CD4-positive, alpha-beta T cell (primary cell): ENCODE data around the gene CRIP1. TPM values are rescaled to one million over a fixed set of nuclear protein-coding genes. Genes with fewer than 3 reads are reported as not detected.

Experiments
- ATAC-seq: fragments of 200-7000 bp; cut with Tn5 transposase; one replicate; pipeline ENCODE4 v1.10.0; 2022; ENCODE audit warnings: mild to moderate bottlenecking; ENCODE audit not compliant: poor library complexity
- CTCF ChIA-PET: fragments of 350-600 bp; sonication (Branson Sonifier 250); formaldehyde crosslinking; loops from one replicate; lab custom pipeline; 2021; ENCODE audit warnings: antibody characterized with exemption, inconsistent platforms; lab: Charles Lee
- POLR2A ChIA-PET: fragments of 350-600 bp; sonication (Branson Sonifier 250); formaldehyde crosslinking; loops from one replicate; lab custom pipeline; 2021; ENCODE audit warnings: antibody characterized with exemption, inconsistent platforms; lab: Charles Lee
- DNase-seq, 14 experiments: peaks; one replicate each; pipeline ENCODE4 v3.0.0-alpha.2; 2013 to 2020; ENCODE audit warnings: mixed read lengths in 2 of 14
- H3K27ac ChIP-seq, 2 donors: one replicate each; pipeline versions ENCODE4 v1.5.1 to v1.7.0; 2013; ENCODE audit warnings: low read length in 2 of 2, low read depth in 1 of 2, mild to moderate bottlenecking in 1 of 2
- H3K27me3 ChIP-seq, 2 experiments: 1 replicate in 1 of 2; 2 replicates in 1 of 2; pipeline versions ENCODE4 v1.6.1 to v1.7.0; 2013; ENCODE audit warnings: low read length in 2 of 2, control low read depth in 1 of 2, mild to moderate bottlenecking in 1 of 2, moderate library complexity in 1 of 2; ENCODE audit not compliant: insufficient read depth in 2 of 2, control insufficient read depth in 1 of 2
- H3K36me3 ChIP-seq: one replicate; pipeline ENCODE4 v1.6.1; 2013; ENCODE audit warnings: low read length, control low read depth; ENCODE audit not compliant: insufficient read depth
- H3K4me1 ChIP-seq: one replicate; pipeline ENCODE4 v1.6.1; 2013; ENCODE audit warnings: low read length, control low read depth; ENCODE audit not compliant: insufficient read depth
- H3K4me3 ChIP-seq: one replicate; pipeline ENCODE4 v1.5.1; 2013; ENCODE audit warnings: mild to moderate bottlenecking, low read length, moderate library complexity
- H3K9me3 ChIP-seq, 2 experiments: 1 replicate in 1 of 2; 2 replicates in 1 of 2; pipeline versions ENCODE4 v1.6.1 to v1.7.0; 2013; ENCODE audit warnings: low read length in 2 of 2, mild to moderate bottlenecking in 2 of 2, control low read depth in 1 of 2, moderate library complexity in 1 of 2; ENCODE audit not compliant: control insufficient read depth in 1 of 2, insufficient read depth in 1 of 2
- H3K27ac Mint-ChIP-seq: one replicate; pipeline ENCODE4 v1.8.0; 2020; ENCODE audit warnings: mixed read lengths
- H3K27me3 Mint-ChIP-seq: one replicate; pipeline ENCODE4 v1.8.0; 2021; ENCODE audit warnings: mixed read lengths
- H3K36me3 Mint-ChIP-seq: one replicate; pipeline ENCODE4 v1.8.0; 2021; ENCODE audit warnings: low read depth, mixed read lengths
- H3K4me1 Mint-ChIP-seq: one replicate; pipeline ENCODE4 v1.8.0; 2021; ENCODE audit warnings: low read depth, mixed read lengths
- H3K4me3 Mint-ChIP-seq: one replicate; pipeline ENCODE4 v1.8.0; 2020; ENCODE audit warnings: mild to moderate bottlenecking, mixed read lengths
- H3K9me3 Mint-ChIP-seq: one replicate; pipeline ENCODE4 v1.8.0; 2020; ENCODE audit warnings: mixed read lengths
- intact Hi-C, 2 experiments: fragments of 100-400 bp; cut with DNase I in 1 of 2; cut with micrococcal nuclease in 1 of 2; formaldehyde crosslinking; loops; one replicate each; pipeline versions ENCODE4 v1.15.1 to v1.9.0; 2023 to 2025; cut with DNase I, micrococcal nuclease
- total RNA-seq, 174 experiments: library from RNA in 2 of 174; stranded (reverse) in 2 of 174; gene quantifications; one replicate each; pipeline ENCODE4 v1.2.3 and lab custom pipeline; 2021 to 2026
- TF ChIP-seq, protein P1 (sequence below): fragments of 200-600 bp; IDR thresholded peaks from one replicate; pipeline ENCODE4 v1.8.0; 2022; ENCODE audit warnings: antibody characterized with exemption, mild to moderate bottlenecking

The CRIP1 gene
- total RNA-seq, 2 experiments from 2014 or later = 250 to 258 TPM

DNA sequence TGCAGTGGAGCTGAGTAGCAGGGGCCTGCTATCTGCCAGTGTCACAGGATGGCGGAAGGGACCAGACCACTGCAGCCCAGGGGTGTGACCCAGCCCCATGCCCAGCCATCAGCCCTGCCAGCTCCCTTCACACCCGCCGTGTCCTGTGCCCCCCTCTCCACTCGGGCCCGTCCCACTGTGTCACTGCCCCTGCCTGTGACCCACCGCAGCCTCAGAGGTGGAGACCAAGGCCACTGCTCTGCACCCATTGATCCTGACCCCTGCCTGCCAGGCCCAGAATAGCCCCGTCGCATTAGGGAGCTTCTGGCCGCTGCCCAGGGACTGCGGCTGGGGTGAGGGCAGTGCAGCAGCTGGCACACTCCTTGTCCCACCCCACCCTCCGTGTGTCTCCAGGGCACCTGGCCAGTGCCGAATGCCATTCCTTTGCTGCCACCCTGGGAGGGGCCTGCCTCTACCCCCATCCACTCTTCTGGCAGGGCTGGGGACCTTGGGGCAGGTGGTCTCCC, 14.1 kb upstream of the CRIP1 start:
- no peaks in the 10 kb centered on the region for H3K36me3 Mint-ChIP-seq
- H3K27ac Mint-ChIP-seq = no peak overlapping the region
- no peak for ATAC-seq
- H3K4me3 Mint-ChIP-seq = no peak overlapping the region
- peaks cover 0 to 11% of the 10 kb centered on the region in 2 experiments for H3K9me3 ChIP-seq
- no peaks in the 10 kb centered on the region for H3K27me3 Mint-ChIP-seq
- peaks cover 10% of the 10 kb centered on the region in 2 experiments for H3K27me3 ChIP-seq
- TF ChIP-seq, protein P1, sequence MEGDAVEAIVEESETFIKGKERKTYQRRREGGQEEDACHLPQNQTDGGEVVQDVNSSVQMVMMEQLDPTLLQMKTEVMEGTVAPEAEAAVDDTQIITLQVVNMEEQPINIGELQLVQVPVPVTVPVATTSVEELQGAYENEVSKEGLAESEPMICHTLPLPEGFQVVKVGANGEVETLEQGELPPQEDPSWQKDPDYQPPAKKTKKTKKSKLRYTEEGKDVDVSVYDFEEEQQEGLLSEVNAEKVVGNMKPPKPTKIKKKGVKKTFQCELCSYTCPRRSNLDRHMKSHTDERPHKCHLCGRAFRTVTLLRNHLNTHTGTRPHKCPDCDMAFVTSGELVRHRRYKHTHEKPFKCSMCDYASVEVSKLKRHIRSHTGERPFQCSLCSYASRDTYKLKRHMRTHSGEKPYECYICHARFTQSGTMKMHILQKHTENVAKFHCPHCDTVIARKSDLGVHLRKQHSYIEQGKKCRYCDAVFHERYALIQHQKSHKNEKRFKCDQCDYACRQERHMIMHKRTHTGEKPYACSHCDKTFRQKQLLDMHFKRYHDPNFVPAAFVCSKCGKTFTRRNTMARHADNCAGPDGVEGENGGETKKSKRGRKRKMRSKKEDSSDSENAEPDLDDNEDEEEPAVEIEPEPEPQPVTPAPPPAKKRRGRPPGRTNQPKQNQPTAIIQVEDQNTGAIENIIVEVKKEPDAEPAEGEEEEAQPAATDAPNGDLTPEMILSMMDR = no peak
- peaks cover 9% of the 10 kb centered on the region for H3K36me3 ChIP-seq
- no peak for DNase-seq
- ChIA-PET CTCF (interaction anchor here (2.0 to 4.6 kb wide), 3 partner anchors 8 to 101 kb away, joined by 8 to 28 read pairs (median 8); partner anchors contain the start of gene TEDC1), POLR2A (interaction anchor here (0.5 to 1.6 kb wide), 4 partner anchors 10 to 609 kb away, joined by 3 to 5 read pairs (median 4); no protein-coding TSS in a partner anchor)
- no peaks in the 10 kb centered on the region for H3K9me3 Mint-ChIP-seq
- peaks cover 15% of the 10 kb centered on the region for H3K4me1 Mint-ChIP-seq
- peaks cover 46% of the 10 kb centered on the region for H3K4me1 ChIP-seq
- no peak overlapping the region for H3K27ac ChIP-seq
- no peak overlapping the region for H3K4me3 ChIP-seq
- intact Hi-C loops = no loop called here

DNA sequence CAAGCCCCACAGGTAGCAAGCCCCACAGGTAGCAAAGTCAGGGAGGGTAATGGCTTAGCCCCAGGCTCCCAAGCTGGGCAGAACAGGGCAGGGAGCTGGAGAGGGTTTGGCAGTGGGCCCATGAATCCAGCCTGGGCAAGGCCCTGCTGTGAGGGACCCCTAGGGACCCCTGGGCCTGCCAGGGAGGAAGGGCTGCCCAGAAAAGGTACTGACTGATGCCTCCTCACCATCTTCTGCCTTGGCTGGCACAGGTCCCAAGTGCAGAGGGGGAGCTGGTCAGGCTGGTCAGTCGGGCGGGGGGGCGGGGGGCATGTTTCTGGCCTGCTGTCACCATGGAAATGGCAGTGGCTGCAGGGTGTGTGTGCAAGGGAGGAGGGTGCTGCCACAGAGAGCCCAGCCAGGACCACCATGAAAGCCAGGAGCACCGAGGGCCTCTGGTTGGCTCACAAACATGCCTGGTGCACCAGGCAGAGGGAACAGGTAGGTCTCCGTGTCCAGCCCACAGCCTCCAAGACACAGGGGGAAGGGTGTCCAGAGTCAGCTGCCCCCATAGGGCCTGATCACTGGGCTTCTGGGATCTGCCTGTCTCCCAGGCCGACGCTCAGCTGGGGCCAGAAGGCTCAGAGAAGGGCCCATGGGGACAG, 13.5 kb upstream of the CRIP1 start:
- TF ChIP-seq, protein P1 = no peak
- DNase-seq (no peak), ATAC-seq (no peak)
- Mint-ChIP-seq H3K27me3 (no peaks in the 10 kb centered on the region), H3K36me3 (no peaks in the 10 kb centered on the region), H3K4me3 (peak overlapping the region; percentile 20), H3K27ac (no peak overlapping the region), H3K9me3 (no peaks in the 10 kb centered on the region), H3K4me1 (peaks cover 16% of the 10 kb centered on the region)
- peaks cover 10% of the 10 kb centered on the region in 2 experiments for H3K27me3 ChIP-seq
- peak overlapping the region; percentile 59 for H3K4me3 ChIP-seq
- intact Hi-C loops = no loop called here
- H3K4me1 ChIP-seq = peaks cover 51% of the 10 kb centered on the region
- peaks cover 8% of the 10 kb centered on the region for H3K36me3 ChIP-seq
- CTCF ChIA-PET = interaction anchor here (4.6 kb wide), 1 partner anchor 17 kb away, joined by 28 read pairs; the partner anchor contains the start of gene TEDC1
- no peak overlapping the region for H3K27ac ChIP-seq
- peaks cover 0 to 16% of the 10 kb centered on the region in 2 experiments for H3K9me3 ChIP-seq
- POLR2A ChIA-PET = interaction anchor here (1.0 to 1.6 kb wide), 5 partner anchors 9 to 102 kb away, joined by 3 to 6 read pairs (median 4); partner anchors contain the start of gene TEDC1

DNA sequence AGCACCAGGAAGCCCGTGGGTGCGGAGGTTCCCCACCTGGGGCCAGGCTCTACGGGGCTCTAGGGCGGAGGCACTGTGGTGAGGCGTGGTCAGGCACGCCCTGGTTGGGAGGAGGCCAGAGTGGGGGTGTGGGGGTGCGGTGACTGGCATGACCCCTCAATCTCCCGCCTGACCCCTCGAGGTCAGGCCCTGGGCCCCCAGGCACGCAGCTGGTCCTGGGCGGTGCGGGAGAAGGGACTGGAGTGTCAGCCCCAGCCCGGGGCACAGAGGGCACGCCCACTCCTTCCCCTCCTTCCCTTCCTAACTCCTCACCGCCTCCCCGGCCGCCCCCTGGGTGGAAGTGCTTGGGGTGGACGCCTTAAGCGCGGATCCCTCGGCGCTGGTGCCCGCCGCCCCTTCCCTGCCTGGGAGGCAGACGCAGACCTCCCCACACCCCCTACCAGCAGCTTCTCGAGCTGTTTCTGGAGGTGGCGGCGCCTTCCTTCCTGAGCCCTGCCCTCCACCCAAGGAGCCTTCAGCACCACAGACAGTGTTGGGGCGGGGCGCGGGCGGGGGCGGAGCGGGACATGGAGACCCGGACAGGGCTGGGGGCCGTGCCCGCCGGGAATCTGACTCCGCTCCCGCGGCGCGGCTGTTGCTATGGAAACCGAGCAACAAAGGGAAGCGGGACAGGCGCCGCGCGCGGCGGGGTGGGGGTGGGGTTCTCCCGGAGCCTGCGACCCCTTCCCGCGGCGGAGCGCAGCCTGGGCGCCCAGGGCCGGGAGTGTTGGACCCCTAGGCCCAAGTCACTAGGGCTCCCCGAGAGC, 12.8 kb upstream of the CRIP1 start:
- Histone ChIP-seq H3K4me3 (peak overlapping the region; percentile 59), H3K9me3 (peaks cover 0 to 16% of the 10 kb centered on the region in 2 experiments), H3K4me1 (peaks cover 56% of the 10 kb centered on the region), H3K36me3 (peaks cover 5% of the 10 kb centered on the region), H3K27me3 (peaks cover 10% of the 10 kb centered on the region in 2 experiments), H3K27ac (no peak overlapping the region)
- Mint-ChIP-seq H3K4me3 (peak overlapping the region; percentile 82), H3K9me3 (no peaks in the 10 kb centered on the region), H3K4me1 (peaks cover 16% of the 10 kb centered on the region), H3K36me3 (no peaks in the 10 kb centered on the region), H3K27me3 (no peaks in the 10 kb centered on the region), H3K27ac (peak overlapping the region; percentile 42)
- TF ChIP-seq, protein P1 = no peak
- CTCF ChIA-PET = interaction anchor here (4.6 kb wide), 1 partner anchor 16 kb away, joined by 28 read pairs; the partner anchor contains the start of gene TEDC1
- DNase-seq (peak; percentile 53 to 87 (median 80)), ATAC-seq (peak; percentile 66)
- POLR2A ChIA-PET = interaction anchor here (1.0 to 1.6 kb wide), 5 partner anchors 8 to 103 kb away, joined by 3 to 6 read pairs (median 4); partner anchors contain the start of gene TEDC1
- intact Hi-C loops = no loop called here
